ENCODE measurements around the gene TMEM231.
"Not testable (repeated sequence)": the region's sequence is repeated elsewhere in the genome, so short reads cannot be mapped to it uniquely, and the experiment has no call there.

Gene TMEM231

GRCh38 chr16:75555707-75556430 lies at the start of gene TMEM231:
TMEM231 (minus strand) TSS chr16:75556252; CDS start chr16:75556209, 43 bp downstream.
- H3K4me1 ChIP-seq (ENCODE audit: control insufficient read depth, insufficient read depth, low read length), result peaks cover 15% of the 10 kb centered on the region
- H3K9me3 ChIP-seq (ENCODE audit: control insufficient read depth, insufficient read depth, low read length), result no peaks in the 10 kb centered on the region
- H3K27ac ChIP-seq (ENCODE audit: low read depth, low read length), result peak within 1 kb of the TSS; percentile 71
- H3K27me3 ChIP-seq (ENCODE audit: control insufficient read depth, insufficient read depth, low read length), result no peaks in the 10 kb centered on the region
- peak within 1 kb of the TSS; percentile 84 for H3K4me3 ChIP-seq (ENCODE audit: low read depth, low read length)
- H3K9ac ChIP-seq (ENCODE audit: low read depth, low read length), result peak within 1 kb of the TSS; percentile 64
- H3K36me3 ChIP-seq (ENCODE audit: control insufficient read depth, insufficient read depth, low read length), result no peaks in the 10 kb centered on the region

- Histone ChIP-seq H3K27ac (ENCODE audit: low read depth, low read length) (no peak overlapping the region), H3K4me3 (ENCODE audit: low read depth, low read length) (no peak overlapping the region), H3K9me3 (ENCODE audit: control insufficient read depth, insufficient read depth, low read length) (peaks cover 6% of the 10 kb centered on the region), H3K36me3 (ENCODE audit: control insufficient read depth, insufficient read depth, low read length) (peaks cover 79% of the 10 kb centered on the region), H3K4me1 (ENCODE audit: control insufficient read depth, insufficient read depth, low read length) (no peaks in the 10 kb centered on the region), H3K9ac (ENCODE audit: low read depth, low read length) (no peak overlapping the region), H3K27me3 (ENCODE audit: control insufficient read depth, insufficient read depth, low read length) (no peaks in the 10 kb centered on the region)
These were observed 47.2 kb upstream of the TMEM231 start for GRCh38 chr16:75603241-75603640.

GRCh38 chr16:75599452-75600277 lies 43.6 kb upstream of the TMEM231 start:
- Histone ChIP-seq H3K4me3 (ENCODE audit: low read depth, low read length) (no peak overlapping the region), H3K9ac (ENCODE audit: low read depth, low read length) (no peak overlapping the region), H3K27ac (ENCODE audit: low read depth, low read length) (no peak overlapping the region), H3K4me1 (ENCODE audit: control insufficient read depth, insufficient read depth, low read length) (peaks cover 4% of the 10 kb centered on the region), H3K36me3 (ENCODE audit: control insufficient read depth, insufficient read depth, low read length) (peaks cover 62% of the 10 kb centered on the region), H3K27me3 (ENCODE audit: control insufficient read depth, insufficient read depth, low read length) (no peaks in the 10 kb centered on the region), H3K9me3 (ENCODE audit: control insufficient read depth, insufficient read depth, low read length) (peaks cover 6% of the 10 kb centered on the region)

GRCh38 chr16:75593825-75594820 lies 38.1 kb upstream of the TMEM231 start:
- H3K4me1 ChIP-seq (ENCODE audit: control insufficient read depth, insufficient read depth, low read length), result peaks cover 27% of the 10 kb centered on the region
- no peaks in the 10 kb centered on the region for H3K27me3 ChIP-seq (ENCODE audit: control insufficient read depth, insufficient read depth, low read length)
- peaks cover 15% of the 10 kb centered on the region for H3K36me3 ChIP-seq (ENCODE audit: control insufficient read depth, insufficient read depth, low read length)
- peak overlapping the region; percentile 47 for H3K9ac ChIP-seq (ENCODE audit: low read depth, low read length)
- peak overlapping the region; percentile 16 for H3K4me3 ChIP-seq (ENCODE audit: low read depth, low read length)
- H3K9me3 ChIP-seq (ENCODE audit: control insufficient read depth, insufficient read depth, low read length), result no peaks in the 10 kb centered on the region
- peak overlapping the region; percentile 80 for H3K27ac ChIP-seq (ENCODE audit: low read depth, low read length)

- H3K4me1 ChIP-seq (ENCODE audit: control insufficient read depth, insufficient read depth, low read length), result peaks cover 27% of the 10 kb centered on the region
- no peak overlapping the region for H3K9ac ChIP-seq (ENCODE audit: low read depth, low read length)
- no peaks in the 10 kb centered on the region for H3K9me3 ChIP-seq (ENCODE audit: control insufficient read depth, insufficient read depth, low read length)
- H3K36me3 ChIP-seq (ENCODE audit: control insufficient read depth, insufficient read depth, low read length), result peaks cover 14% of the 10 kb centered on the region
- H3K4me3 ChIP-seq (ENCODE audit: low read depth, low read length), result no peak overlapping the region
- peak overlapping the region; percentile 80 for H3K27ac ChIP-seq (ENCODE audit: low read depth, low read length)
- H3K27me3 ChIP-seq (ENCODE audit: control insufficient read depth, insufficient read depth, low read length), result no peaks in the 10 kb centered on the region
These were observed 37.3 kb upstream of the TMEM231 start for GRCh38 chr16:75593308-75593707.

GRCh38 chr16:75591927-75592326 lies 35.9 kb upstream of the TMEM231 start:
- not testable (repeated sequence) for H3K27ac ChIP-seq (ENCODE audit: low read depth, low read length); H3K4me3 ChIP-seq (ENCODE audit: low read depth, low read length); H3K9me3 ChIP-seq (ENCODE audit: control insufficient read depth, insufficient read depth, low read length); H3K36me3 ChIP-seq (ENCODE audit: control insufficient read depth, insufficient read depth, low read length); H3K27me3 ChIP-seq (ENCODE audit: control insufficient read depth, insufficient read depth, low read length); H3K9ac ChIP-seq (ENCODE audit: low read depth, low read length)
- H3K4me1 ChIP-seq (ENCODE audit: control insufficient read depth, insufficient read depth, low read length), result peaks cover 27% of the 10 kb centered on the region

- Histone ChIP-seq H3K27ac (ENCODE audit: low read depth, low read length) (peak overlapping the region; percentile 64), H3K9me3 (ENCODE audit: control insufficient read depth, insufficient read depth, low read length) (no peaks in the 10 kb centered on the region), H3K27me3 (ENCODE audit: control insufficient read depth, insufficient read depth, low read length) (no peaks in the 10 kb centered on the region), H3K4me3 (ENCODE audit: low read depth, low read length) (no peak overlapping the region), H3K9ac (ENCODE audit: low read depth, low read length) (no peak overlapping the region), H3K36me3 (ENCODE audit: control insufficient read depth, insufficient read depth, low read length) (no peaks in the 10 kb centered on the region), H3K4me1 (ENCODE audit: control insufficient read depth, insufficient read depth, low read length) (peaks cover 27% of the 10 kb centered on the region)
These were observed 35.1 kb upstream of the TMEM231 start for GRCh38 chr16:75590920-75591843.

- Histone ChIP-seq H3K27me3 (ENCODE audit: control insufficient read depth, insufficient read depth, low read length) (no peaks in the 10 kb centered on the region), H3K9me3 (ENCODE audit: control insufficient read depth, insufficient read depth, low read length) (no peaks in the 10 kb centered on the region), H3K36me3 (ENCODE audit: control insufficient read depth, insufficient read depth, low read length) (no peaks in the 10 kb centered on the region), H3K4me3 (ENCODE audit: low read depth, low read length) (no peak overlapping the region), H3K27ac (ENCODE audit: low read depth, low read length) (no peak overlapping the region), H3K9ac (ENCODE audit: low read depth, low read length) (no peak overlapping the region), H3K4me1 (ENCODE audit: control insufficient read depth, insufficient read depth, low read length) (peaks cover 19% of the 10 kb centered on the region)
These were observed 33.3 kb upstream of the TMEM231 start for GRCh38 chr16:75589306-75589705.

GRCh38 chr16:75588716-75589115 lies 32.7 kb upstream of the TMEM231 start:
- no peaks in the 10 kb centered on the region for H3K9me3 ChIP-seq (ENCODE audit: control insufficient read depth, insufficient read depth, low read length)
- H3K36me3 ChIP-seq (ENCODE audit: control insufficient read depth, insufficient read depth, low read length), result no peaks in the 10 kb centered on the region
- no peak overlapping the region for H3K4me3 ChIP-seq (ENCODE audit: low read depth, low read length)
- H3K4me1 ChIP-seq (ENCODE audit: control insufficient read depth, insufficient read depth, low read length), result peaks cover 14% of the 10 kb centered on the region
- no peak overlapping the region for H3K27ac ChIP-seq (ENCODE audit: low read depth, low read length)
- no peak overlapping the region for H3K9ac ChIP-seq (ENCODE audit: low read depth, low read length)
- H3K27me3 ChIP-seq (ENCODE audit: control insufficient read depth, insufficient read depth, low read length), result no peaks in the 10 kb centered on the region

- Histone ChIP-seq H3K27ac (ENCODE audit: low read depth, low read length) (no peak overlapping the region), H3K9ac (ENCODE audit: low read depth, low read length) (no peak overlapping the region), H3K27me3 (ENCODE audit: control insufficient read depth, insufficient read depth, low read length) (no peaks in the 10 kb centered on the region), H3K9me3 (ENCODE audit: control insufficient read depth, insufficient read depth, low read length) (no peaks in the 10 kb centered on the region), H3K4me1 (ENCODE audit: control insufficient read depth, insufficient read depth, low read length) (no peaks in the 10 kb centered on the region), H3K4me3 (ENCODE audit: low read depth, low read length) (no peak overlapping the region), H3K36me3 (ENCODE audit: control insufficient read depth, insufficient read depth, low read length) (peaks cover 5% of the 10 kb centered on the region; the same call in 1 of the 2 replicates)
These were observed 28.1 kb upstream of the TMEM231 start for GRCh38 chr16:75584108-75584507.
